Ishikawa (cell line): ENCODE results near the gene DIS3L2.
A peak's percentile ranks its signal among the peaks of the same experiment; 100 is the strongest.

Experiments
- CEBPB ChIP-seq: IDR thresholded peaks from 2 replicates; pipeline ENCODE4 v1.6.1; 2012
- CREB1 ChIP-seq: IDR thresholded peaks from 2 replicates; pipeline ENCODE4 v1.6.1; 2012; ENCODE audit warnings: low read depth
- EGR1 ChIP-seq: IDR thresholded peaks from 2 replicates; pipeline ENCODE4 v1.6.1; 2012
- EP300 ChIP-seq: IDR thresholded peaks from 2 replicates; pipeline ENCODE4 v1.6.1; 2012; ENCODE audit warnings: borderline replicate concordance
- FOXM1 ChIP-seq: IDR thresholded peaks from 2 replicates; pipeline ENCODE4 v1.6.1; 2012; ENCODE audit warnings: low read depth, borderline replicate concordance
- MAX ChIP-seq: IDR thresholded peaks from 2 replicates; pipeline ENCODE4 v1.6.1; 2012
- NFIC ChIP-seq: IDR thresholded peaks from 2 replicates; pipeline ENCODE4 v1.6.1; 2012
- RAD21 ChIP-seq: IDR thresholded peaks from 2 replicates; pipeline ENCODE4 v1.6.1; 2012; ENCODE audit warnings: low read depth
- REST ChIP-seq: IDR thresholded peaks from 2 replicates; pipeline ENCODE4 v1.6.1; 2012; ENCODE audit warnings: low read depth, mild to moderate bottlenecking
- TAF1 ChIP-seq: IDR thresholded peaks from 2 replicates; pipeline ENCODE4 v1.6.1; 2012; ENCODE audit warnings: low read depth, mild to moderate bottlenecking
- TCF12 ChIP-seq: IDR thresholded peaks from 2 replicates; pipeline ENCODE4 v1.6.1; 2012; ENCODE audit warnings: low read depth
- TEAD4 ChIP-seq: IDR thresholded peaks from 2 replicates; pipeline ENCODE4 v1.6.1; 2012
- USF1 ChIP-seq: IDR thresholded peaks from 2 replicates; pipeline ENCODE4 v1.6.1; 2012
- YY1 ChIP-seq: IDR thresholded peaks from 2 replicates; pipeline ENCODE4 v1.6.1; 2012; ENCODE audit warnings: low read depth
- ZBTB7A ChIP-seq: IDR thresholded peaks from 2 replicates; pipeline ENCODE4 v1.6.1; 2012; ENCODE audit warnings: low read depth

Gene DIS3L2

GRCh38 chr2:231975001-231975400 lies 13.5 kb downstream of the DIS3L2 start:
- TF ChIP-seq EGR1 = no peak
- TF ChIP-seq EP300 = no peak
- no peak for TF ChIP-seq MAX
- no peak for TF ChIP-seq REST
- no peak for TF ChIP-seq ZBTB7A
- no peak for TF ChIP-seq CEBPB
- TF ChIP-seq YY1 = no peak
- no peak for TF ChIP-seq NFIC
- TF ChIP-seq FOXM1 = no peak

GRCh38 chr2:231977430-231977829 lies 15.9 kb downstream of the DIS3L2 start:
- no peak for TF ChIP-seq YY1
- no peak for TF ChIP-seq NFIC
- TF ChIP-seq FOXM1 = no peak
- TF ChIP-seq EGR1 = no peak
- TF ChIP-seq REST = no peak
- TF ChIP-seq TAF1 = no peak
- no peak for TF ChIP-seq CEBPB
- no peak for TF ChIP-seq RAD21
- TF ChIP-seq MAX = no peak

GRCh38 chr2:231984992-231985391 lies 23.5 kb downstream of the DIS3L2 start:
- no peak for TF ChIP-seq NFIC
- TF ChIP-seq YY1 = no peak
- TF ChIP-seq CEBPB = no peak
- TF ChIP-seq EP300 = no peak
- no peak for TF ChIP-seq MAX
- no peak for TF ChIP-seq RAD21
- no peak for TF ChIP-seq TAF1

- TF ChIP-seq TEAD4 (no peak), RAD21 (no peak), EGR1 (peak; percentile 96), TAF1 (0 out of 2 replicates have a peak, but pooled peaks have one; percentile 28), TCF12 (no peak)
Observed at GRCh38 chr2:231985823-231986261, 24.3 kb downstream of the DIS3L2 start.

GRCh38 chr2:231987124-231987727 lies 25.7 kb downstream of the DIS3L2 start:
- TF ChIP-seq CREB1 (no peak), ZBTB7A (no peak), USF1 (no peak), TAF1 (no peak), MAX (no peak), CEBPB (no peak)

- TF ChIP-seq MAX (no peak), ZBTB7A (no peak), RAD21 (no peak), CREB1 (no peak), REST (no peak), CEBPB (no peak), TCF12 (no peak), EGR1 (no peak), USF1 (no peak), FOXM1 (no peak), YY1 (no peak), EP300 (no peak), NFIC (no peak)
Observed at GRCh38 chr2:231988179-231988866, 26.8 kb downstream of the DIS3L2 start.
